GM20000 (cell line): Measurements from ENCODE around the gene SRRM4.

Experiments
- DNase-seq: peaks from one replicate; pipeline ENCODE4 v3.0.0; 2012; ENCODE audit warnings: low spot score
- TF ChIP-seq, protein P1 (sequence below): IDR thresholded peaks from 2 replicates; pipeline ENCODE4 v1.5.1; 2012; ENCODE audit warnings: mild to moderate bottlenecking, control low read depth; ENCODE audit errors: extremely low read depth, missing control alignments

SRRM4 gene

DNA sequence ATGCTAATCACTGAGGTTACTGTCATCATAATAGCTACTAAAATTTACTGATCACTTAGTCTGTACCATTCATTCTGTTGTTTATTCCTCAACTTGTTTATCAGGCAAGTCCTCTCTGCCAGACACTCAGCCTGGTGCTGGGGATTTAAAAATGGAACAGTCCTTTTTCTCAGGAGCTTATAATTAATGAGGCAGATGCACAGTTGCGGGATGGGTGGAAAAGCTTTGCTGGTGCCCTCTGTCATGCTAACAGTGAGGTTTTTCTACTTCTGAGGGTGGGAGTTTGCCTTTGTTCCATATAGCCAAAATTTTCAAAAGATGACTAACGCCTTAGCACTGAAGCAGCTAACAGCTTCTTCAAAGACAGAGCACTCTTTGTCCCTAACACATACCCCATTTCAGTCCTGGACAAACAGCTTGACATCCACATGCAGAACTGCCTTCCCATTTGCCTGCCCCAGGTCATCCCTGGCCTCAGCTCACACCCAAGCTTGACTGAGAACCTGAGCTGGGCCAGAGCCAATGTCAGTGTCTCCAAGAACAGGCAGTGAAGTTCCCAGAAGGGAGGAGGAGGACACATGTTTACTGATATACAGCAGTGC, 166.6 kb downstream of the SRRM4 start:
- TF ChIP-seq, protein P1, sequence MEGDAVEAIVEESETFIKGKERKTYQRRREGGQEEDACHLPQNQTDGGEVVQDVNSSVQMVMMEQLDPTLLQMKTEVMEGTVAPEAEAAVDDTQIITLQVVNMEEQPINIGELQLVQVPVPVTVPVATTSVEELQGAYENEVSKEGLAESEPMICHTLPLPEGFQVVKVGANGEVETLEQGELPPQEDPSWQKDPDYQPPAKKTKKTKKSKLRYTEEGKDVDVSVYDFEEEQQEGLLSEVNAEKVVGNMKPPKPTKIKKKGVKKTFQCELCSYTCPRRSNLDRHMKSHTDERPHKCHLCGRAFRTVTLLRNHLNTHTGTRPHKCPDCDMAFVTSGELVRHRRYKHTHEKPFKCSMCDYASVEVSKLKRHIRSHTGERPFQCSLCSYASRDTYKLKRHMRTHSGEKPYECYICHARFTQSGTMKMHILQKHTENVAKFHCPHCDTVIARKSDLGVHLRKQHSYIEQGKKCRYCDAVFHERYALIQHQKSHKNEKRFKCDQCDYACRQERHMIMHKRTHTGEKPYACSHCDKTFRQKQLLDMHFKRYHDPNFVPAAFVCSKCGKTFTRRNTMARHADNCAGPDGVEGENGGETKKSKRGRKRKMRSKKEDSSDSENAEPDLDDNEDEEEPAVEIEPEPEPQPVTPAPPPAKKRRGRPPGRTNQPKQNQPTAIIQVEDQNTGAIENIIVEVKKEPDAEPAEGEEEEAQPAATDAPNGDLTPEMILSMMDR, result no peak
- no peak for DNase-seq

DNA sequence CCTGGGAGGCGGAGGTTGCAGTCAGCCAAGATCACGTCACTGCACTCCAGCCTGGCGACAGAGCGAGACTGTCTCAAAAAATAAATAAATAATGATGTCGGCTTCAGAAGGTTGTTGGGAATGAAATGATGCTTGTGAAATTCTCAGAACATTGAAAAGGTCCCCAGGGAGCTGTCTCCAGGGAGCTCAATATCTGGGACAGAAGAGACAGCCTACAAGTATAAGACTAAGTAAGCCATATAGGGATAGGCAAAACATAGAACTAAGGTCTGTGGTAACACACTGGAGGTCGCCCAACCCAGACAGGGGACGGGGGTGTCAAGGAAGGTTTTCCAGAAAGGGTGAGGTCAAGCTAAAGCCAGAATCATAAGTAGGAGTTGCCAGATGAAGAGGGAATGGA, 167.9 kb downstream of the SRRM4 start:
- TF ChIP-seq, protein P1, result no peak
- no peak for DNase-seq

DNA sequence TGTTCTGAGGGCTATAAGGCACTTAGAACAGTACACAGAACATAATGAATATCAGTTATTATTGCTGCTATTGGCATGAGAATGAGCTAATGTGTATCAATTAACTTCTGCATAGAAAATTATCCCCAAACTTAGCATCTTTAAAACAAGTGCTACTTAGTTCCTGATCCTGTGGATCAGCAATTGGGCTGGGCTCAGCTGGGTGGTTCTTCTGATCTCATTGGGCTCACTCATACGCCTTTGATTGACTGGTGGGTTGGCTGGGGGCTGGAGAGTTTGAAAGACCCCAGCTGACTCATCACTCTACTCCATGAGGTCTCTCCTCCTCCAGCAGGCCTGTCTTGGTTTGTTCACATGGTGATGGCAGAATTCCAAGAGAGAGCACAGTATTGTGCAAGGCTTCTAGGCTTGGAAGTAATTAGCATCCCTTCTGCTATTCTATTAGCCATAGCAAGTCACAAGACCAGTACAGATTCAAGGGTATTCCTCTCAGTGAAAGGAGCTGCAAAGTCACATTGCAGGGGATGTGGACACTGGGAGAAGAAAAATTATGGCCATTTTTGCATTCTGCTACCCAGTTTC, 170.2 kb downstream of the SRRM4 start:
- no peak for DNase-seq
- TF ChIP-seq, protein P1, result no peak

DNA sequence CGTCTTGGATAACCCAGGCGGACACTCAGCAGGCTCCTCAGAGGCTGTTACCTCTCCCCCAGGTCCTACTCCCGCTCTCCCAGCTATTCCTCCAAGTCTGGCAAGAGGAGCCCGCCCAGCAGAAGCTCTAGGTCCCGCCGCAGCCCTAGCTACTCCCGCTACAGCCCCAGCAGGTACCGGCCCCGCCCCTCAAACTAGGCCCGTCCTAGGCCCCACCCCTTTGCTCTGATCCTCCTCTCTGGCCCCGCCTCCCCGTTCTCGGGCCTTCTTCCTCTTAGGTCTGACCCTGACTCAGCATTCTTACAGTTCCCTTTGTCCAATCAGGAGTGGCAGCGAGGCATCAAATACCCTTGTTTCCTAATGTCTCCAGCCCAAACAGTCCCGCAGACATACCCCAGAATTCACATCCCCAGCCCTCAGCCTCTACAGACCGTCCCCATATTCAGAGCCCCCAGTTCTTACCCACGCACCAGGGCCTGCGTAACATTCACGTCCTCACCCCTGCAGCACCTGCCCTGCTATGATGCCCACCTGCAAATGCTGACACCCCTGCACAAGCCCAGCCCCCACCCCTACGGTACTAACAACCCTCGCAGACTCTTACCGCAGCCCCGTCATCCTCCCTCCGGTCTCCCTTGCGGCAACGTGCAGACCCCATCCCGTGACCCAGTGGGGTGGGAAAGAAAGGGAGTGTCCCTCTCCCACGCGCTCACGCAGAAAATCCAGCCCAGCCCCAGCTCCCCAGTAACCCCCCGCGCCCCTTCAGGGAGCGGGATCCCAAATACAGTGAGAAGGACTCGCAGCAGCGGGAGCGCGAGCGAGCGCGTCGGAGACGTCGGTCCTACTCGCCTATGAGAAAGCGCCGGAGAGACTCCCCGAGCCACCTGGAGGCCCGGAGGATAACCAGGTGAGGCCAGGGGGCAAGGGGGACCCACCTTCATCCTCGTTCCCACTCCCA, 172.4 kb downstream of the SRRM4 start:
- DNase-seq, result no peak
- TF ChIP-seq, protein P1, result no peak

DNA sequence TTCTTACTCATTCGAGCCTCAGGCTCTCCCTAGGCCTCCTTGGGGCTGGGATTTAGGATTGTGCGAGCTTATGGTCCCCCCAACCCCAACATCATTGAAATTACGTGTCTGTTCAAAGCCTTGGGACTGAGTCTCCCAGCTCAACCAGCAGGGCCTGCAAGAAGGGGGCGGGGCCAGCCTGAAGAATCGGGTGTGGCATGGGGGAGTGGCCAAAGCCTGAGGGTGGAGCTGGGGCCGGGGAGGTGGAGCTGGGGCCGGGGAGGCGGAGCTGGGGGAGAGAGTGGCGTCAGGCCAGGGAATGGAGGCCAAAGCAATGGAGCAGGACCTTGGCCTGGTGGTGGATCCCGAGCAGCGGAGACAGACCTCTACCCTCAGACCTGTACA, 173.1 kb downstream of the SRRM4 start:
- DNase-seq, result no peak
- TF ChIP-seq, protein P1, result no peak

DNA sequence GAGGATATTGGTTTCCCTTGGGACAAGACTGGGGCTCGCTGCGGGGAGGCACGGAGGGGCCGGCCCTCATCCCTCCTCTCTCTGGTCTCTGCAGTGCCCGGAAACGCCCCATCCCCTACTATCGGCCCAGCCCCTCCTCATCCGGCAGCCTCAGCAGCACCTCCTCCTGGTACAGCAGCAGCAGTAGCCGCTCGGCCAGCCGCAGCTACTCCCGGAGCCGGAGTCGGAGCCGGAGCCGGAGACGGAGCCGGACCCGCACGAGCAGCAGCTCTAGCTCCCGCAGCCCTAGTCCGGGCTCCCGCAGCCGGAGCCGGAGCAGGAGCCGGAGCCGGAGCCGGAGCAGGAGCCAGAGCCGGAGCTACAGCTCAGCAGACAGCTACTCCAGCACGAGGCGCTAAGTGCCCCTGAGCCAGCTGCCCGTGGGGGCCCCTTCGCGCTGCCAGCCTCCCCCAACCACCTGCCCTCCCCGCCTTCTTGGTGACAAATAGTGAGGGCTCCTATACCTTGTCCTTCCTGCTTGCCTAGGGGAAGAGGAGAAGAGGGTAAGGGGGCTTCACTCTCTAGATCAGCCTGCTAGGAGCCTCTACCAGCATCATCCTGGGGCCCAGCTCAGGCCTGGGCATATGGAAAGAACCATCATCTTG, 175.2 kb downstream of the SRRM4 start:
- no peak for DNase-seq
- TF ChIP-seq, protein P1, result no peak
